ENCODE data around the gene NPHP4. TPM values are rescaled to one million over a fixed set of nuclear protein-coding genes. Genes with fewer than 3 reads are reported as not detected.

Gene NPHP4
- total RNA-seq, 1 donor: 6.5 TPM

GRCh38 chr1:5889462-5889861 lies 102.8 kb downstream of the NPHP4 start:
- DNase-seq (ENCODE audit: low read depth): no peak
- no peak for TF ChIP-seq CTCF (IDR thresholded peaks at IDR 0.05; ENCODE audit: insufficient read depth, low read depth, low read length)
- no peak overlapping the region for H3K4me3 ChIP-seq (ENCODE audit: low read depth, low read length)

GRCh38 chr1:5888606-5889211 lies 103.5 kb downstream of the NPHP4 start:
- DNase-seq (ENCODE audit: low read depth): no peak
- TF ChIP-seq CTCF (IDR thresholded peaks at IDR 0.05; ENCODE audit: insufficient read depth, low read depth, low read length): no peak
- no peak overlapping the region for H3K4me3 ChIP-seq (ENCODE audit: low read depth, low read length)

- no peak for DNase-seq (ENCODE audit: low read depth)
- TF ChIP-seq CTCF (IDR thresholded peaks at IDR 0.05; ENCODE audit: insufficient read depth, low read depth, low read length): no peak
These were observed 104.3 kb downstream of the NPHP4 start for GRCh38 chr1:5887971-5888361.

GRCh38 chr1:5887349-5887970 lies 104.8 kb downstream of the NPHP4 start:
- no peak for DNase-seq (ENCODE audit: low read depth)
- TF ChIP-seq CTCF (IDR thresholded peaks at IDR 0.05; ENCODE audit: insufficient read depth, low read depth, low read length): no peak
- H3K4me3 ChIP-seq (ENCODE audit: low read depth, low read length): no peak overlapping the region

More at GRCh38 chr1:5887971-5888361, 104.3 kb downstream of the NPHP4 start:
- no peak overlapping the region for H3K4me3 ChIP-seq (ENCODE audit: low read depth, low read length)

GRCh38 chr1:5886541-5887348 lies 105.5 kb downstream of the NPHP4 start:
- H3K4me3 ChIP-seq (ENCODE audit: low read depth, low read length): no peak overlapping the region
- DNase-seq (ENCODE audit: low read depth): no peak
- TF ChIP-seq CTCF (IDR thresholded peaks at IDR 0.05; ENCODE audit: insufficient read depth, low read depth, low read length): no peak

GRCh38 chr1:5886140-5886483 lies 106.1 kb downstream of the NPHP4 start:
- H3K4me3 ChIP-seq (ENCODE audit: low read depth, low read length): no peak overlapping the region
- TF ChIP-seq CTCF (IDR thresholded peaks at IDR 0.05; ENCODE audit: insufficient read depth, low read depth, low read length): no peak
- DNase-seq (ENCODE audit: low read depth): no peak

Measured in fibroblast of villous mesenchyme (primary cell).